Activated T-helper 17 cell treated with anti-CD3 and anti-CD28 coated beads, Interleukin-2, amount 50 U/mL, for 72 hours (primary cell): ENCODE results near the gene EGFL6. TPM values are rescaled to one million over a fixed set of nuclear protein-coding genes. Genes with fewer than 3 reads are reported as not detected.
"Not testable (repeated sequence)": the region's sequence is repeated elsewhere in the genome, so short reads cannot be mapped to it uniquely, and the experiment has no call there.

ENCODE experiments used
- ATAC-seq: fragments of 150-1000 bp; cut with Tn5 transposase; replicated peaks from 2 replicates; pipeline ENCODE4 v1.10.0; 2021; ENCODE audit warnings: mild to moderate bottlenecking, moderate library complexity
- H3K27ac Mint-ChIP-seq: one replicate; pipeline ENCODE4 v1.8.0; 2022; ENCODE audit warnings: mixed read lengths
- H3K27me3 Mint-ChIP-seq: one replicate; pipeline ENCODE4 v1.8.0; 2022; ENCODE audit warnings: mixed read lengths
- H3K36me3 Mint-ChIP-seq: one replicate; pipeline ENCODE4 v1.8.0; 2022; ENCODE audit warnings: low read depth, mild to moderate bottlenecking, mixed read lengths
- H3K4me1 Mint-ChIP-seq: one replicate; pipeline ENCODE4 v1.8.0; 2022; ENCODE audit warnings: mixed read lengths
- H3K4me3 Mint-ChIP-seq: one replicate; pipeline ENCODE4 v1.8.0; 2022; ENCODE audit warnings: mild to moderate bottlenecking, mixed read lengths
- H3K9me3 Mint-ChIP-seq: one replicate; pipeline ENCODE4 v1.8.0; 2022; ENCODE audit warnings: mixed read lengths
- total RNA-seq, 2 donors: library from RNA; stranded (reverse); gene quantifications; one replicate each; pipeline ENCODE4 v1.2.3, GENCODE V29; 2022

The EGFL6 gene
- total RNA-seq, 2 donors from 2014 or later, result 0.21 to 1.3 TPM

- ATAC-seq, result no peak
- Mint-ChIP-seq H3K4me3 (no peak overlapping the region), H3K27me3 (no peaks in the 10 kb centered on the region), H3K27ac (no peak overlapping the region), H3K36me3 (no peaks in the 10 kb centered on the region), H3K4me1 (no peaks in the 10 kb centered on the region), H3K9me3 (no peaks in the 10 kb centered on the region)
These were observed 44.8 kb downstream of the EGFL6 start for GRCh38 chrX:13614154-13614553.

GRCh38 chrX:13620207-13620606, 50.8 kb downstream of the EGFL6 start:
- Mint-ChIP-seq H3K4me3 (no peak overlapping the region), H3K4me1 (no peaks in the 10 kb centered on the region), H3K36me3 (no peaks in the 10 kb centered on the region), H3K9me3 (no peaks in the 10 kb centered on the region), H3K27me3 (no peaks in the 10 kb centered on the region), H3K27ac (no peak overlapping the region)
- no peak for ATAC-seq

- H3K36me3 Mint-ChIP-seq, result no peaks in the 10 kb centered on the region
- no peaks in the 10 kb centered on the region for H3K27me3 Mint-ChIP-seq
- no peak for ATAC-seq
- H3K9me3 Mint-ChIP-seq, result no peaks in the 10 kb centered on the region
- H3K4me3 Mint-ChIP-seq, result no peak overlapping the region
- H3K27ac Mint-ChIP-seq, result no peak overlapping the region
- no peaks in the 10 kb centered on the region for H3K4me1 Mint-ChIP-seq
These were observed 53.1 kb downstream of the EGFL6 start for GRCh38 chrX:13622401-13622964.

- H3K27me3 Mint-ChIP-seq, result no peaks in the 10 kb centered on the region
- ATAC-seq, result no peak
- H3K36me3 Mint-ChIP-seq, result no peaks in the 10 kb centered on the region
- H3K27ac Mint-ChIP-seq, result no peak overlapping the region
- no peaks in the 10 kb centered on the region for H3K4me1 Mint-ChIP-seq
- H3K4me3 Mint-ChIP-seq, result no peak overlapping the region
- no peaks in the 10 kb centered on the region for H3K9me3 Mint-ChIP-seq
These were observed 57.9 kb downstream of the EGFL6 start for GRCh38 chrX:13627306-13627705.

- not testable (repeated sequence) for H3K4me3 Mint-ChIP-seq, ATAC-seq, H3K27me3 Mint-ChIP-seq
These were observed 67.8 kb downstream of the EGFL6 start for GRCh38 chrX:13637224-13637623.

GRCh38 chrX:13638021-13638420, 68.6 kb downstream of the EGFL6 start:
- no peaks in the 10 kb centered on the region for H3K4me1 Mint-ChIP-seq
- H3K27ac Mint-ChIP-seq, result no peak overlapping the region
- no peak overlapping the region for H3K4me3 Mint-ChIP-seq
- peaks cover 9% of the 10 kb centered on the region for H3K27me3 Mint-ChIP-seq
- no peak for ATAC-seq
- no peaks in the 10 kb centered on the region for H3K36me3 Mint-ChIP-seq
- H3K9me3 Mint-ChIP-seq, result peaks cover 11% of the 10 kb centered on the region

More at GRCh38 chrX:13637224-13637623, 67.8 kb downstream of the EGFL6 start:
- H3K9me3 Mint-ChIP-seq, result peaks cover 11% of the 10 kb centered on the region
- H3K4me1 Mint-ChIP-seq, H3K27ac Mint-ChIP-seq, H3K36me3 Mint-ChIP-seq: not testable (repeated sequence)

- H3K4me3 Mint-ChIP-seq, result no peak overlapping the region
- no peak overlapping the region for H3K27ac Mint-ChIP-seq
- no peak for ATAC-seq
- no peaks in the 10 kb centered on the region for H3K36me3 Mint-ChIP-seq
- peaks cover 9% of the 10 kb centered on the region for H3K27me3 Mint-ChIP-seq
- no peaks in the 10 kb centered on the region for H3K4me1 Mint-ChIP-seq
- H3K9me3 Mint-ChIP-seq, result peaks cover 11% of the 10 kb centered on the region
These were observed 69.4 kb downstream of the EGFL6 start for GRCh38 chrX:13638826-13639225.

- H3K27ac Mint-ChIP-seq, H3K9me3 Mint-ChIP-seq, ATAC-seq, H3K4me1 Mint-ChIP-seq, H3K36me3 Mint-ChIP-seq, H3K27me3 Mint-ChIP-seq, H3K4me3 Mint-ChIP-seq: not testable (repeated sequence)
These were observed 72.3 kb downstream of the EGFL6 start for GRCh38 chrX:13641684-13642083.

GRCh38 chrX:13645464-13646153, 76.2 kb downstream of the EGFL6 start:
- peak overlapping the region; percentile 54 for H3K27ac Mint-ChIP-seq

GRCh38 chrX:13646154-13646549, 76.8 kb downstream of the EGFL6 start:
- peak; percentile 26 for ATAC-seq
- H3K27ac Mint-ChIP-seq, result peak overlapping the region; percentile 54

More at GRCh38 chrX:13645464-13646153, 76.2 kb downstream of the EGFL6 start:
- H3K4me3 Mint-ChIP-seq, result no peak overlapping the region
- H3K4me1 Mint-ChIP-seq, result peaks cover 6% of the 10 kb centered on the region
- no peaks in the 10 kb centered on the region for H3K36me3 Mint-ChIP-seq
- no peak for ATAC-seq
- H3K27me3 Mint-ChIP-seq, result no peaks in the 10 kb centered on the region
- no peaks in the 10 kb centered on the region for H3K9me3 Mint-ChIP-seq

GRCh38 chrX:13647709-13648212, 78.4 kb downstream of the EGFL6 start:
- peak overlapping the region; percentile 78 for H3K27ac Mint-ChIP-seq
- no peaks in the 10 kb centered on the region for H3K9me3 Mint-ChIP-seq
- H3K36me3 Mint-ChIP-seq, result no peaks in the 10 kb centered on the region
- ATAC-seq, result peak; percentile 99
- H3K4me1 Mint-ChIP-seq, result peaks cover 6% of the 10 kb centered on the region
- H3K27me3 Mint-ChIP-seq, result no peaks in the 10 kb centered on the region
- peak overlapping the region; percentile 71 for H3K4me3 Mint-ChIP-seq

More at GRCh38 chrX:13646154-13646549, 76.8 kb downstream of the EGFL6 start:
- Mint-ChIP-seq H3K9me3 (no peaks in the 10 kb centered on the region), H3K27me3 (no peaks in the 10 kb centered on the region), H3K4me1 (peaks cover 6% of the 10 kb centered on the region), H3K4me3 (no peak overlapping the region), H3K36me3 (no peaks in the 10 kb centered on the region)

- not testable (repeated sequence) for ATAC-seq, H3K27me3 Mint-ChIP-seq, H3K9me3 Mint-ChIP-seq, H3K4me1 Mint-ChIP-seq, H3K36me3 Mint-ChIP-seq
- peak overlapping the region; percentile 71 for H3K4me3 Mint-ChIP-seq
- H3K27ac Mint-ChIP-seq, result peak overlapping the region; percentile 78
These were observed 78.9 kb downstream of the EGFL6 start for GRCh38 chrX:13648336-13648735.

- Mint-ChIP-seq H3K36me3 (no peaks in the 10 kb centered on the region), H3K4me1 (peaks cover 6% of the 10 kb centered on the region), H3K27ac (no peak overlapping the region), H3K27me3 (no peaks in the 10 kb centered on the region), H3K9me3 (no peaks in the 10 kb centered on the region), H3K4me3 (no peak overlapping the region)
- ATAC-seq, result no peak
These were observed 80.4 kb downstream of the EGFL6 start for GRCh38 chrX:13649838-13650237.

- Mint-ChIP-seq H3K9me3 (no peaks in the 10 kb centered on the region), H3K4me3 (no peak overlapping the region), H3K36me3 (no peaks in the 10 kb centered on the region), H3K4me1 (peaks cover 6% of the 10 kb centered on the region), H3K27ac (no peak overlapping the region), H3K27me3 (no peaks in the 10 kb centered on the region)
- no peak for ATAC-seq
These were observed 80.9 kb downstream of the EGFL6 start for GRCh38 chrX:13650318-13650717.

- Mint-ChIP-seq H3K4me3 (no peak overlapping the region), H3K9me3 (no peaks in the 10 kb centered on the region), H3K4me1 (peaks cover 3% of the 10 kb centered on the region), H3K36me3 (no peaks in the 10 kb centered on the region), H3K27me3 (no peaks in the 10 kb centered on the region), H3K27ac (no peak overlapping the region)
- no peak for ATAC-seq
These were observed 81.7 kb downstream of the EGFL6 start for GRCh38 chrX:13651150-13651549.
